PC-3 (cell line): ENCODE results near the gene NPEPPS.
"Not testable (repeated sequence)": the region's sequence is repeated elsewhere in the genome, so short reads cannot be mapped to it uniquely, and the experiment has no call there.

ENCODE experiments used
- EZH2 ChIP-seq: fragments of 300-600 bp; sonication (generic); IDR thresholded peaks from one replicate; pipeline ENCODE4 v1.6.1; 2017; ENCODE audit warnings: antibody characterized with exemption, mild to moderate bottlenecking, low read length; ENCODE audit not compliant: unreplicated experiment
- EZH2phosphoT487 ChIP-seq: fragments of 300-600 bp; sonication (generic); IDR thresholded peaks from 2 replicates; pipeline ENCODE4 v1.6.1; 2018; ENCODE audit warnings: mild to moderate bottlenecking, antibody characterized with exemption, low read length, borderline replicate concordance
- TF ChIP-seq, protein P1 (sequence below): fragments of 300-600 bp; sonication (generic); conservative IDR thresholded peaks from 2 replicates; pipeline ENCODE4 v1.5.1; 2017; ENCODE audit warnings: antibody characterized with exemption, low read depth, mild to moderate bottlenecking, low read length

DNA sequence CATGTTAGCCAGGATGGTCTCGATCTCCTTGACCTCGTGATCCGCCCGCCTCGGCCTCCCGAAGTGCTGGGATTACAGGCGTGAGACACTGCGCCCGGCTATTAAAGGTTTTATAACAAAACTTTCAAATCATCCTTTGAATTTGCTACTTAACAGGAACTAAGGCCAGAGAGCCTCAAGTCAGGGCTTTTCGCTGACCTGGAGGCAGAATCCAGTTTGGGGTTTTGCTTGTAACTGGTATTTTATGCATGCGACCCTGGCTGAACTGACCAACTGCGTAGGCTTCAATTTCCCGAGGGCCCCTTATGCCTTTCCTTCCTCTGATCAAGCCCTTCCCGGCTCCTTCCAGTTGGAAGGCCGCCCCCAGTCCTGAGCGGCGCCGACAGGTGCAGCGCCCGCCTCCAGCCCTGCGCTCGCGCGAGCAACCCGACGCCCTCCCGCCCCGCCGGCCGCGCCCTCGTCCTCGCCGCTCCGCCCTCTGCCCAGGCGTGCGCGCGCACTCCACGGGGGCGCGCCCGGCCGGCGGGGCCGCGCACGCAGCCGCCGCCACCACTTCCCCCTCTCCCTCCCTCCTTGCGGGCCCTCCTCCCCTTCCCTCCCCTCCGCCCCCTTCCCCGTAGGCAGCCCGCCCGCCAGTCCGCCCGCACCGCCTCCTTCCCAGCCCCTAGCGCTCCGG is at the start of gene NPEPPS:
- TF ChIP-seq, protein P1, sequence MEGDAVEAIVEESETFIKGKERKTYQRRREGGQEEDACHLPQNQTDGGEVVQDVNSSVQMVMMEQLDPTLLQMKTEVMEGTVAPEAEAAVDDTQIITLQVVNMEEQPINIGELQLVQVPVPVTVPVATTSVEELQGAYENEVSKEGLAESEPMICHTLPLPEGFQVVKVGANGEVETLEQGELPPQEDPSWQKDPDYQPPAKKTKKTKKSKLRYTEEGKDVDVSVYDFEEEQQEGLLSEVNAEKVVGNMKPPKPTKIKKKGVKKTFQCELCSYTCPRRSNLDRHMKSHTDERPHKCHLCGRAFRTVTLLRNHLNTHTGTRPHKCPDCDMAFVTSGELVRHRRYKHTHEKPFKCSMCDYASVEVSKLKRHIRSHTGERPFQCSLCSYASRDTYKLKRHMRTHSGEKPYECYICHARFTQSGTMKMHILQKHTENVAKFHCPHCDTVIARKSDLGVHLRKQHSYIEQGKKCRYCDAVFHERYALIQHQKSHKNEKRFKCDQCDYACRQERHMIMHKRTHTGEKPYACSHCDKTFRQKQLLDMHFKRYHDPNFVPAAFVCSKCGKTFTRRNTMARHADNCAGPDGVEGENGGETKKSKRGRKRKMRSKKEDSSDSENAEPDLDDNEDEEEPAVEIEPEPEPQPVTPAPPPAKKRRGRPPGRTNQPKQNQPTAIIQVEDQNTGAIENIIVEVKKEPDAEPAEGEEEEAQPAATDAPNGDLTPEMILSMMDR = not testable (repeated sequence)
- not testable (repeated sequence) for TF ChIP-seq EZH2phosphoT487, EZH2
